GM18858 (cell line): Measurements from ENCODE around the gene LPCAT1.
"Not testable (repeated sequence)": the region's sequence is repeated elsewhere in the genome, so short reads cannot be mapped to it uniquely, and the experiment has no call there.

Source experiments
- ATAC-seq: cut with Tn5 transposase; IDR thresholded peaks from one replicate; pipeline ENCODE4 v1.9.1; 2021; ENCODE audit not compliant: unreplicated experiment

The LPCAT1 gene

DNA sequence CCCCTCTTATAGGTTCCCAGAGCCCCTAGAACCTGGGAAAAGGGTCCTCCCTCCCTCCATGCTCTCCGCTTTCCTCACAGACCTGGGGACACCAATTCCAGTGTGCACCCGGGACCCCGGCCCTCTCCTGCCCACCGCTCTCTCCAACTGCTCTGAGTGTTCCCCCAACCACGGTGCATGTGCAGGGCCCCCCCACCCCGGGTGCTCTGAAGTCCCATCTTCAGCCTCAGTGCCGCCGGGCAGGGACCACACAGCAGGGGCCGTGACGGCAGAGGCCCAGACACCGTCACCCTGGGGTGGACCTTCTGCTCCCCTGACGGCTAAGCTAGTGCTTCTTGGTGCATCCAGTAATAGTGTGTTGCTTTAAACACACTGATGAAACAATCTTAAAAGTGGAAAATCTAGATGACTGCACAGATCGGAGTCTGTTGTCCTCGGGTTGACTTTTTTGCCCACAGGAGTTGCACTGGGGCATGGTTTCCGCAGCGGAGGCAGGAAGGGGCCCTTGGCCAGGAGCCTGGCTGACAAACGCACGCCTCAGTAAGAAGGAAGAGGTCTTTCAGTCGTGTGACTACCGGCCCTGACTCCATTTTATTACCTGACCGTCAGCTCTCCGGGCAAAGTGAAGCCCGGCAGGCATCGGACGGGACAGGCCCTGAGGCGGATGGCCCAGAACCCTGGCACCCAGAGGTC is 42.3 kb downstream of the LPCAT1 start:
- no peak for ATAC-seq

- ATAC-seq = no peak
These were observed 43.0 kb downstream of the LPCAT1 start for GRCh38 chr5:1480806-1481205.

DNA sequence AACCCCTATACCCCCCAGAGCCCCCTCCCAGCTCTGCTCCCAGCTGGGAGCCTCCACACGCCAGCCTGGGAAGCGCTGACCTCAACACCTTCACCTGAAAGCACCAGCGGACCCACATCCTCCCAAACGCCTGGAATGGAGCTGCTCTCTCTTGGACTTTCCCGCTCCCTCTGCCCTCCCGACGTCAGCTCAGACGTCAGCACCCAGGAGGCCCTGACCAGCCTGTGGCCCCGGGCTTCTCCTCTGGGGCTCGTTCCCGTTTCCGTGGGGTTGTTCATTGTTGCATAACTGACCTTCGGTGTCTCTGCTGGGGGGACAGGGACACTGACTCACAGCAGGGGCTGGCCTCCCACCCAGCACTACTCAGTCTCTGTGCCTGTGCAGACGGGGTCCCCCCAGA is 43.5 kb downstream of the LPCAT1 start:
- ATAC-seq = no peak

- no peak for ATAC-seq
These were observed 44.1 kb downstream of the LPCAT1 start for GRCh38 chr5:1479581-1480188.

GRCh38 chr5:1479066-1479465 is 44.7 kb downstream of the LPCAT1 start:
- ATAC-seq = no peak

- no peak for ATAC-seq
These were observed 45.3 kb downstream of the LPCAT1 start for GRCh38 chr5:1478271-1479035.

- no peak for ATAC-seq
These were observed 46.4 kb downstream of the LPCAT1 start for GRCh38 chr5:1477341-1477740.

- ATAC-seq = no peak
These were observed 46.8 kb downstream of the LPCAT1 start for GRCh38 chr5:1476967-1477310.

DNA sequence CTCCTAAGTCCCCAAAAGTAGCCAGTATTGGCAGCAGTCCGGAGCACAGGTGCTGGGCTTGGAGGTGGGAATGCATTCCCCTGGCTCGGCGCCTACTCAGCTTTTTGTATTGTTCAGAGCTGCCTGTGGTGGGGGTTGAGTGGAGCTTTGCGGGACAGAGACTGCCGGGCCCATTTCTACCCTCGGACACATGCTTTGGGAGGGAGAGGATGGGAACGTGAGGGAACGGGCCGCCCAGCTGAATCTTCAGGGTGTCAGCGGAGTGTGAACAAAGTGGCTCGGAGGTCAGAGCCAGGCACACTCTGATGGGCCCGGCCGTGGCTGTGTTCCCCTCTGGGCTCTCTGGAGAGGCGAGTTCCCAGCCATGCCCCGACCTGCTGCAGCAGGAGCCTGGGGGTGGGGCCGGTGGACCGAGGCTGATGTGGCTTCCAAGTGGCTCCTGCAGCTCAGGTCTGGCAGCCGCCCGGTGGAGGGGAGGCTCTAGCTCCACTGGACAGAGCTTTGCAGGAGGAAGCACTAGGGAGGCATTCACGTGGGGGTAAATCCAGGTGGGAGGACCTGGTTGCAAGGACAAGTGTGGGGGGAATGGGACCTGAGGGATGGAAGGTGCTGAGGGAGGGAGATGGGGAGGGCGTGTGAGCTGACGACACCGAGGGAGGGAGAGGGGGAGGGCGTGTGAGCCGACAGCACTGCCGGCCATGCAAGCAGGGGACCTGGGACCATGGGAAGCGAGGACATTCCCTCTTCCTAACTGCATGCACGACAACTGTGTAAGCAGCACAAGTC is 47.4 kb downstream of the LPCAT1 start:
- ATAC-seq = no peak

DNA sequence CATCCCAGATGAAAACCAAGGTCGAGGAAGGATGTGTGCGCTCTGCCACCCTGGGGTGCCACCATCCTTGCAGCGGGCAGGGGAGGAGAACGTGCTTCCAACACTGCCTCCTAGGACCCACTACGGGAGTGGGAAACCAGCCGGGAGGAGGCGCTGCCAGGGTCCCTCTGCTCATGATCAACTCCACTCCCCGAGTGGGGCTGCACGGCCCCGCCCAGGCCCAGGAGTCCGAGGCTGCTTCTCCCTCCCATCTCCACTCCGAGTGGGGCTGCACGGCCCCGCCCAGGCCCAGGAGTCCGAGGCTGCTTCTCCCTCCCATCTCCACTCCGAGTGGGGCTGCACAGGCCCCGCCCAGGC is 48.2 kb downstream of the LPCAT1 start:
- not testable (repeated sequence) for ATAC-seq

- no peak for ATAC-seq
These were observed 48.8 kb downstream of the LPCAT1 start for GRCh38 chr5:1474866-1475543.

- no peak for ATAC-seq
These were observed 49.4 kb downstream of the LPCAT1 start for GRCh38 chr5:1474183-1474839.

DNA sequence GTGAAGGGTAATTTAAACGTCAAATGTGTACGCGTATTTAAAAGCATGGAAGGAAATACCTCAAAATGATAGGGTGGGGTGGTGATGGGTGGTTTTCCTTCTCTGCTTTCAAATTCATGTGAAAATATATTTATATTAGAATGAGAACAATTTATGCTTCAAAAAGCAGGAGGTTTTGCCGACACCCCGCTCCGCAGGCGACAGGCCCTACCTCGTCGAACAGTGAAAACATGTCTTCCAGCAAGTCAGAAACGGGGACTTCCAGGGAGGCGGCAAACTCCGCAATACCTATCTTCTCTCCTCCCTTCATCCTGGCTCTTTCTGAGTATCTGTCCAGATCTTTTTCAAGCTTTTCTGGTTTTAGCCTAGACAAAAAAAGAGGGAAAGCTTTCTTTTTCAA is 50.0 kb downstream of the LPCAT1 start:
- ATAC-seq = no peak

DNA sequence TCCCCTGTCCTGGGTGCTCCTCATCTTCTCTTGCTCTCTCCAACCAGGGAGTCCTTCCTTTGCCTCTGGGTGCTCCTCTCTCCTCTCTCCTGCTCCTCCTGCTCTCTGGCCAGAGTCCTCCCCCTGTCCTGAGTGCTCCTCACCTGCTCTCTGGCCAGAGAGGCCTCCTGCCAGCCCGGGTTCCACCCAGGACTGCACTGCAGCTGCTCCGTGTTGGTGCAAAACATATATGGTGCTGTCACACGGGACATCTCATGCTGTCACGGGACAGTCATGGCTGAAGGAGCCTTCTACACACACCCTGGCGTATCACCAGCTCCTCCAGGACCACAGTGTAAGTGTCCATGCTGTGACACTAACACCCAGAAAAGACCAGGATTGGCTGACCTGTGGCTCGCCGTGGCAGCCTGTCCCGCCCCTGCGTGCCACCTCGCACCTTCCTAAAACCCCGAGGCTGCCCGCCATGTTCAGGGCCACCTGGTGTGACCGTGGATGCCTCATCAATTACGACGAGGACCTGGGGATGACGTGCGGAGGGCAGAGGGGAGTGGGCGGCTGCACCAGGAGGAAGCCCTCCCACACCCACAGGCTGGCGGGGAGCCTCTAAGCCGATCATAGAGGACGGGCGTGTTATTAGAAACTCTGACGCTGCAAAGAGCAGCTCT is 50.7 kb downstream of the LPCAT1 start:
- ATAC-seq = no peak

DNA sequence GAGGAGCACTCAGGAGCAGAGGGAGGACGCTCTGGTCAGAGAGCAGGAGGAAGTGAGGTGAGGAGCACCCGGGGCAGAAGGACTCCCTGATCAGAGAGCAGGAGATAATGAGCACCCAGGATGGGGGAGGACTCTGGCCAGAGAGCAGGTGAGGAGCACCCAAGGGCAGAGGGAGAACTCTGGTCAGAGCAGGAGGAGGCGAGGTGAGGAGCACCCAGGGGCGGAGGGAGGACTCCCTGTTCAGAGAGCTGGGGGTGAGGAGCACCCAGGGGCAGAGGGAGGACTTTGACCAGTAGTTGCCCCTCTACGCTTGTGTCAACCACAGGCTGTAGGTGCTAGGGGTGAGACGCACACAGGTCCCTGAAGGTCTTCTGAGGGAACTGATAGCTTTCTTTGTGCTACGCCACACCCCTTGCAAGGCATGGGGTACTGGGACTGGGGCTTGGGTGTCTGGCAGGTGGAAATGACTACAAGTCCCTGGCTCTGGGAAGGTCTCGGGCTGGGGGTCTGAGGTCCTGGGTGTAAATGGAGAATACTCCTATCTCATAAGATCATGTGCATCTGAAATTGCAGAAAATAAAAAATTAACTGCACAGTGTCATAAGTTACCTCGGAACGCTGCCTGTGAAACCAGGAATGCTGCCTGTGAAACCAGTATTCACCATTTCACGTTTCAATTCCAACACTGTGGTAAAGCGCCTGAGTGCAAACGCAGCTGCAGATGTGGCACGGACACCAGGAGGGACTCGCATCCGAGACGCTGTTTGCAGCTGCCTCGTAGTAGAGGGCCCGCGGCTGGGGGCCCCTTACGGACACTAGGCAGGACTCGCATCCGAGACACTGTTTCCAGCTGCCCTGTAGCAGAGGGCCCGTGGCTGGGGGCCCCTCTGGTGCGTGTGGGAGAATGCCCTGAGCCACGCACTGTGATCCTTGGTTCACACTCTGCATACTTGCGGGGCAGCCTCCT is 51.5 kb downstream of the LPCAT1 start:
- no peak for ATAC-seq

GRCh38 chr5:1471240-1471853 is 52.4 kb downstream of the LPCAT1 start:
- ATAC-seq = no peak

DNA sequence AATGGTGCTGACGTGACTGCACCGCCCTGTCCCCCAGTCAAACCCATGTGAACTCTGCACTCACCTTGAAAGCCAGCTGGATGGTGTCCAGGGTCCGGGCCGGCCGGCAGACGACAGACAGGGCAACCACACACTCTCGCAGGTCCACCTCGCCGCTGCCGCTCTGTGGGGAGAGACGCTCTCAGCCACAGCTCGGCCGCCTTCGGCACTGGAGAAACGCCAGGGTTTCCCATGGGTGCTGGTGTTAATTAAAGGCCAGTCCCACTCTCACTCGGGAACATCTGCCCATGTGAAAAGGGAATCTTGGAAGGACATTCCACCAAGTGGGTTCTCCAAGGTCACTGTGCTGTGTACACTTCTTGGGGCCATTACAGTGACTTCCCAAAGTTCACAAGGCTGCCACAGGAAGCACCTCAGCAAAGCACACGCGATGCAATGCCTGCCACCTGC is 53.0 kb downstream of the LPCAT1 start:
- no peak for ATAC-seq
